Fibroblast of skin of abdomen (primary cell): ENCODE data around the gene CFAP61.

Experiments used
- DNase-seq: peaks from one replicate; pipeline ENCODE4 v3.0.0-alpha.2; 2013

CFAP61 gene

DNA sequence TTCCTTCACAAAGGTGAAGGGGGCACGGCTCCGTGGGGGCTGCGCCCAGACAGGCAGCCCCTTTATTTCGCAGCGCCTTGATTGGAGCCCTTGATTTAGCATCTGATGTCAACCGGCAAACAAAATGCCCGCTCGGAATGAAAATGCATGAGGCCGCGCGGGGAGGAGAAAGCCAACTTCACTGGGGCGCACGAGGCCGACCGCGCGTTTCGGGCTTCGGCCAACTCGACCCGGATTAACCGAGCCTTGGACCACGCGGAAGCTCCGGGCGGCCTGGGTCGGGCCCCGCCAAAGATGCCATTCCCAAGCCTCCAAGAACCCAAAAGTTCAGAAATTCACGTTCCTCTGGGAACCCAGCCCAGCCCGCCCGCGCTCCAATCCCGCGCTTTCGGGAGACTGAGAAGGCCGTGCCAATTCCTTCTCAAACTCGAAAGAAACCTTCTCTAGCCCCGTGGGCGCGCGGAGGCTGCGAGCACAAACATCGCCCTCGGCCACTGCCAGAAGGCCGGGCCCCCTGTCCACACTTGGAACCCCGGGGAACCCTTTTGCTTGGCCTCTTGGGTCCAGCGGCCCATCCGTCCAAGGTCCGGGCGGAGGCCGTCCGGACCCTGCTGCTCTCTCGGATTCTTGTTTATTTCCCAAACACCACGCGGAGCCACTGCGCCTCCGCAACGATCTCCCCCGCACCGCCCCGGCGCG lies 314.7 kb downstream of the CFAP61 start:
- no peak for DNase-seq

DNA sequence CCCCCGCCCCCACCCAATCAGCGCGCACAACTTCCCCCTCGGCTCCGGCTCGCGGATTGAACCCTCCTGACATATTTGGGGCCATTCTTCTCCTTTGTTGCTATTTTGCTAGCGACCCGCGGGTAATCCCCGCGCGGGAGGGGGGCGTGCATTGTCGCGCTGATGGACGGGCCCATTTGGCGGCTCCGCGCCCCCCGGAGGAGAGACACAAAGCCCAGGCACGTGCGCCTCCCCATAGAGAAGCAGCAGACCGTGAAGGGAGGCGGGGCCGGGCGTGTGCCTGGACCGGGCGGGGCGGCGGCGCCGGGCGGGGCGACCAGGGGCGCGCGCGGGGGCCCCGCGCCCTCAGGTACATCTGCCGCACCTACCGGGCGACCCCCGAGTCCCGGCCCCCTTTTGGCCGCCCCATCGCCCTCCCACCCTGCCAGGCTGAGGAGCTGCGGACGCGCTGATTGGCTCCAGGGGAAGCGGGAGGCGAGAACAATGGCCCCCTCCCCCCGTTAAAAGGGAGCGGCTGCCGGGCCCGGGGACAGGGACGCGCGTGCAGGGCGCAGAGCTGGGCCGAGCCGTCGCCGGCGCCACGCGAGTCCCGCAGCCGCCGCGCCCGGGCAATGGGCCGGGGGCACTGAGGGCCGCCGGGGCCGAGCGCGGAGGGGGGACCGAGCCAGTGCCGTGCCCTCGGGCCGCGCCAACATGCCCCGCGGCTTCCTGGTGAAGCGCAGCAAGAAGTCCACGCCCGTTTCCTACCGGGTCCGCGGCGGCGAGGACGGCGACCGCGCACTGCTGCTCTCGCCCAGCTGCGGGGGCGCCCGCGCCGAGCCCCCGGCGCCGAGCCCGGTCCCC lies 315.5 kb downstream of the CFAP61 start, which contains the start of gene INSM1:
Gene INSM1 (plus strand): TSS at position 530 of the 843 bp plus-strand sequence. CDS start 164 bp downstream, at position 694.
- no peak for DNase-seq

DNA sequence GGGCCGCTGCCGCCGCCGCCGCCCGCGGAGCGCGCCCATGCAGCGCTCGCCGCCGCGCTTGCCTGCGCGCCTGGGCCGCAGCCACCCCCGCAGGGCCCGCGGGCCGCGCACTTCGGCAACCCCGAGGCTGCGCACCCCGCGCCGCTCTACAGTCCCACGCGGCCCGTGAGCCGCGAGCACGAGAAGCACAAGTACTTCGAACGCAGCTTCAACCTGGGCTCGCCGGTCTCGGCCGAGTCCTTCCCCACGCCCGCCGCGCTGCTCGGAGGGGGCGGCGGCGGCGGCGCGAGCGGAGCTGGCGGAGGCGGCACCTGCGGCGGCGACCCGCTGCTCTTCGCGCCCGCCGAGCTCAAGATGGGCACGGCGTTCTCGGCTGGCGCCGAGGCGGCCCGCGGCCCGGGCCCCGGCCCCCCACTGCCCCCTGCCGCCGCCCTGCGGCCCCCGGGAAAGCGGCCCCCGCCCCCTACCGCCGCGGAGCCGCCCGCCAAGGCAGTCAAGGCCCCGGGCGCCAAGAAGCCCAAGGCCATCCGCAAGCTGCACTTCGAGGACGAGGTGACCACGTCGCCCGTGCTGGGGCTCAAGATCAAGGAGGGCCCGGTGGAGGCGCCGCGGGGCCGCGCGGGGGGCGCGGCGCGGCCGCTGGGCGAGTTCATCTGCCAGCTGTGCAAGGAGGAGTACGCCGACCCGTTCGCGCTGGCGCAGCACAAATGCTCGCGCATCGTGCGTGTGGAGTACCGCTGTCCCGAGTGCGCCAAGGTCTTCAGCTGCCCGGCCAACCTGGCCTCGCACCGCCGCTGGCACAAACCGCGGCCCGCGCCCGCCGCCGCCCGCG lies 316.3 kb downstream of the CFAP61 start:
- no peak for DNase-seq

DNA sequence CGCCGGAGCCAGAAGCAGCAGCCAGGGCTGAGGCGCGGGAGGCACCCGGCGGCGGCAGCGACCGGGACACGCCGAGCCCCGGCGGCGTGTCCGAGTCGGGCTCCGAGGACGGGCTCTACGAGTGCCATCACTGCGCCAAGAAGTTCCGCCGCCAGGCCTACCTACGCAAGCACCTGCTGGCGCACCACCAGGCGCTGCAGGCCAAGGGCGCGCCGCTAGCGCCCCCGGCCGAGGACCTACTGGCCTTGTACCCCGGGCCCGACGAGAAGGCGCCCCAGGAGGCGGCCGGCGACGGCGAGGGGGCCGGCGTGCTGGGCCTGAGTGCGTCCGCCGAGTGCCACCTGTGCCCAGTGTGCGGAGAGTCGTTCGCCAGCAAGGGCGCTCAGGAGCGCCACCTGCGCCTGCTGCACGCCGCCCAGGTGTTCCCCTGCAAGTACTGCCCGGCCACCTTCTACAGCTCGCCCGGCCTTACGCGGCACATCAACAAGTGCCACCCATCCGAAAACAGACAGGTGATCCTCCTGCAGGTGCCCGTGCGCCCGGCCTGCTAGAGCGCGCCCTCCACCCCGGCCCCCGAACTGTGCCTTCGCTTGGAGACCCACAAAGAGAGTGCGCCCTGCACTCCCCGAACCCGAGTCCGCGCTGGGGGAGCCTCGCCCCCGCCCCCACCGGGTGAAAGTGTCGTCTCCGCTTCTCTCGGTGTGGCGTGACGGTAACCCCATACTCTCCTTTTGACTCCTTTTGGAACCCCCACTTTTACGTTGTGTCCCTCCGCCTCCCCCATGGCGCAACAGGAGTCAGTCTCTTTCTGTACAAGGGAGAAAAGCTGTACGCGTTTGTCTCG lies 317.1 kb downstream of the CFAP61 start:
- no peak for DNase-seq

DNA sequence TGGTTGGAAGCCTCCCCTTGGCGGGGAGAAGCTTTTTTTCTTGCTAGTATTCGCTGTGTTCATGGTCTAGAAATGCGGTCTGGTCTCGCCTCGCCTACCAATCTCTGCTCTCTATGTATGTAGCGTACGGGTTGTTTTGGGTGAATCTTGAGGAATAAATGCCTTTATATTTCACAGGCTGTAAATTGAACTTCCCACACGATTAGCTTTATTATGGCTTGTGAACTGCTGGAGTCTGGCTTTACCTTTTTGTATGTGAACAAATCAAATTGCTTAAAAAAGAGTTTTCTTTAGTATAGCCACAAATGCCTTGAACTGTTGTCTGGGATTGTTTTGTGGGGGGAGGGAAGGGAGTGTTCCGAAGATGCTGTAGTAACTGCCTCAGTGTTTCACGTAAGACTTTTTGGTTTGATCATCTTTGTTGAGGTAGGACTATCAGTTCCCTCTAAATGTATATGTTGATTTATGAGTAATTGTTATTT lies 317.8 kb downstream of the CFAP61 start:
- DNase-seq: no peak

DNA sequence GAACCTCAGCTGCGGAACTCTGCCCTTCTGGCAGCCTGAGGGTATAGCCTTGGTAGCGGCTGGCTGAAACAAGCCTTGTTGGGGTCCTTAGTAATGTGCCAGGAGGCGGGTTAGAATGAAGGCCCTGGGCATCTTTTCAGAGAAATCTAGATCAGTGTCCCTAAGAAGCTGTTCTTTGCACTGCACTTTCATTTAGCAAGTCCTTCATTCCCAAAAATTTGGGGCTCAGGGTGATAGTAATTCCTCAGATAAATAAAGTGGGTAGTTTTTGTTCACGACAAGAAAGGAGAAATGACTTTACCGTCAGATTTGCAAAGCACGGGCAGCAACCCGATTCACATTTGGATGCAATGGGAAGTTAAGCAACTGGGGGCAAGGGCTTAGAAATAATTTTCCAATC lies 318.8 kb downstream of the CFAP61 start:
- DNase-seq: no peak

DNA sequence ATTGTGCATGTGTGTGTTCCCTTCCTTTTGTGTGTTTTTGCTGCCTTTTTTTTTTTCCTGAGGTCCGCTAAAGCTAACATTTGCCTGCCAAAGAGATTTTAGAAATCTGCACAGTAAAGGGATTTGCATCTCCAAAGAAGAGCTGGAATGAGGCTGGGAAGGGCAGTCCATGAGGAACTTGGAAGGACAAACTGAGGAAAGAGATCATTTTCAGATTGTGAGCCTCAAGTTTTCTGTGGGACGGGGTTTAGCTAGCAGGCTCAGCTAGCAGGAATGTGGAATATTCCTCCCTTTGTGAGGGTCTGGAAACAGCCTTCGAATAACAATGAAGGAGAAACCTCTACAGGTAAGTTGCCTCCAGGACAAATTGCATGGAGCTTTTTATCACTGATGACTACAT lies 319.3 kb downstream of the CFAP61 start:
- no peak for DNase-seq

DNA sequence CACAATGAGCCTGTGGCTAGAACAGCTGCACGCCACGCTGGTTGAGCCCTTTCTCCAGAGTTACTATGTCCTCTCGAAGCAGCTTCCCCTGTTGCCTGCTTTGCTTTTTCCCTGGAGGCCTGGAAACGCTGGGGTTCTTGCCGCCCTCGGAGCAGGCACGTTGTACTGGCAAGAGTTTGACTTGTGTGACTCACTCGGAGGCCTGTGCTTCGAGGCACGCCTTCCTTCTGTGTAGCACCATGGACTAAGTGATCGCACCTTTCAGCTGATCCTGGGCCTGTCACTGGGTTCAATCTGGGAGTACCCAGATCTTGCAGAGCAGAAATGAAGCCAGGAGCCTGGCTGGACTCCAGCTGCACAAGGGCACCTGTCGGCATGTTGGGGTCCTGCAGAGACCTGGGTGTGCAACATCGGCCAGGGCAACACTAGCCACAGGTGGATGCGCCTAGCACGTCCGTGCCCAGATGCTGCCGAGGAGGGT lies 320.8 kb downstream of the CFAP61 start:
- DNase-seq: peak; percentile 51

DNA sequence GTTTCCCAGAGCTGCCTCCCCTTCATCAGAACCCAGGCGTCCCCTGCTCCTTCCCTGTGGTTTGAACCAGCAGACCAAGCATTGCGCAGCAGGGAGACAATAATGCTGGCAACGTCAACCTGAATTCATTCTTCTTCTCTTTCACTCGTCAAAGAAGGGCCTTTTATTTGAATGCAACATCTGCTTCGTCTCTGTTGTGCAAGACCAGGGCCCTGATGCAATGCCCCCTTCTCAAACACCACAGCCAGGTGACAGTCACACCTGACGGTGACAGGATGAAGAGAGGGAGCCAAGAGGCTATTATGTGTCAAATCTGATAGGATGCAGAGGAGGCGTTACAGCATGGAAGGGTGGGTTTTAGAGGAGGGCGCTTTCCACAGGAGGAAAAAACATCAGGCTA lies 323.5 kb downstream of the CFAP61 start:
- no peak for DNase-seq

DNA sequence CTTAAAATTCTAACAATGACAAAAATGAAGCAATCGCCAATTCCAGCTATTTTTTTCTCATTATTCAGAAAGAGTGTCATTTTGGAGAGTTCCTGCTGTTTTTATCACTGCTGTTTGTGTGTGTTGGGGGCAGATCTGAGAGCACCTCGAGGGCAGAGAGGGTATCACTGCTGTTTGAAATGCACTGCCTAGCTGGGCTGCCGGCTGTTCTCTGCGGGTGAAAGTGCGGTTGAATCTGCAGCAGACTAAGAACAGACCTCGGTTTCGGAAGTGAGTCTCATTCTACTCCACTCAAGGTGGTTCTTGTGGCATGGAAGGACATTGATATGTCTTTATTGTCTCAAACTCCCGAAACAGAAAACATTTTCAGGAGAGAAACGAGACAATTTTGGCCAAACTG lies 333.9 kb downstream of the CFAP61 start:
- no peak for DNase-seq

DNA sequence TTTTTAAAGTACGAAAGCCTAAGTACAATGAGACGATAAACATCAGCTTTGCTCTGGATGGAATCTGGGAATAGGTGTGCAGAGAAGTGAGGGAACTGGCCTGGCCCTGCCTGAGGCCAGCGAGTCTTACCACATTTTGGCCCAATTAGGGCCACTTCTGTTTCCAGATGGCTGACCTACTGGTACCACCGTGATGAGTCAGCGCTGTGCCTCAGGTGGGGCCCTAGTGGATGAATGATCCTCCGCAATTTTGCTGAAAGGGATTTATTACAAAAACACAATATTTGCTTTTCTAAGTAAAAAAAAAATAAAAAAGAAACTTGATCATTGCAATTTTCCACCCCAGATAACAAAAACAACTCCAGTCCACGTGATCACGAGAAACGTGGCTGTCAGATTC lies 338.1 kb downstream of the CFAP61 start:
- DNase-seq: no peak

DNA sequence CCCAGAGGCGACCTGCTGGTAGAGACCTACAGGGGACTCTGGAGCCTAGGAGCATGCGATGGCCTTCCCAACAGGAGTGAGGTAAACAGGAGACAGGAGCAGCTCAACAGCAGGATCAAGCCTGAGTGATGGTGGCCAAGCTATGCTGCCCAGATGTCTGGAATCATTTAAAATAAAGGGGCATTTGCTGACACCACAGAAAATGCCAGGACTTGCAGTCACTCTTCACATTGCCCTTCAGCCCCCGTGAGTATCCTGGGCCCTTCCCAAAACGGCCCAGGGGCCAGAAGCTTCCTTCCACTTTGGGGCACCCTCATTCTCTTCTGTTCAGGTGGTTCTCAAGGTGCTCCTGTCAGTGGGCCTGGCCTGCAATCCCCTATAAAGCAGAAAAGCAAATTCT lies 338.8 kb downstream of the CFAP61 start:
- no peak for DNase-seq

DNA sequence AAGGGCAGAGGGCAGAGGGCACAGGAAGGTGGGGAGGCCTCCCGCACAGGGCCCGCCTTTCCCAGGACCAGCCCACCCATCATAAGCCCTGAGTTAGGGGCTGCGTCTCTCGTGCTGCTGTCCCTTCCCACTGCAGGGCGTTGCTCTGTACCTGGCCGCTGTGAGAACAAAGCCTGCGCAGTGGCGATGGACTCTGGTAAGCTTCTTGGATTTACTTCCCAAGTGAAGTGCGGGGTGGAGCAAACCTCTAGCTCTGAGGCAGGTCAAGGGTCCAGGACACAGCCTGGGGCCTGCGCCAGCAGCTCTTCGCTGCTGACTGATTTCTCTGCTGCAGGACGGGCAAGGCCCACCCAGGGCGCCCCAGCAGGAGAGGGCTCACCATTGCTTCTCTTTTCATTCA lies 339.4 kb downstream of the CFAP61 start:
- DNase-seq: no peak

DNA sequence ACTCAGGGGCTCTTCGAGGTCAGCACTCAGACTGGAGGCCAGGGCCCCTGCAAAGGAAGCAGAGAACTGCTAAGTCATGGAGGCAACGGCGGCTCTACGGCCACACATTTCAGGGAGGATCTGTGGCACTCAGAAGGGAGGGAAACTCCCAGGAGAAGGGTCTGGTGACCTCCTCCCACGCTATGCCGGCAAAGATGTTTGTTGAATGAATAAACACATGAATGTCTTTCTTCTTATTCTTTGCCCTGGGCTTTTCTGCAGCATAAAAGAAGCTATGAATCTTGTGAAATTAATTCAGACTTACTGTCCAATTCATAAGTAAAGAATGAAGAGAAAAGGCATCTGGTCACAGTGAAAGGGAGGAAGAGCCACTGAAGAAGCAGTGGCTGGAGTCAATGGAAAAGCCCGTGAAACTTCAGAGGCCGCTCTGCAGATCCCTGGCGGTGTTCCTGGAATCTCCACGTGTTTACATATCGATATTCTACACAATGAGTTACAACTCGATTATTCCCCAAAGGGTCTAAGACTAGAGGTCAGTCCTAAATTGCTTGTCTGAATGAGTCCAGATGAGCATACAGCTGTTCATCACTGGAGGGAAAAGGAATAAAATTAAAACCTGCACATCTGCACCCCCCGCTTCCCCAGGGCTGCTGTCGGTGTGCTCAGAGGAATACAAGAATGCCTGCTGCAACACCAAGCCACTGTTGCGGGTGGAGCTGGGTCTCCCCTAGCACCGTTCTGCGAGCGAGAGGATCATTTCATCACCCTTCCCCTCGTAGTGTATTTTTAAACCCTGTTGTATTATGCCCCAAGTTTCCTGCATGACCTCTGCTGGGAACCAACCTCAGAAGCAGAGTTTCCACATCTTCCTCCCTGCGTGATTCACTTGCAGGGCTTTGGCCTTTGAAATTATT lies 341.1 kb downstream of the CFAP61 start:
- peak; percentile 41 for DNase-seq

DNA sequence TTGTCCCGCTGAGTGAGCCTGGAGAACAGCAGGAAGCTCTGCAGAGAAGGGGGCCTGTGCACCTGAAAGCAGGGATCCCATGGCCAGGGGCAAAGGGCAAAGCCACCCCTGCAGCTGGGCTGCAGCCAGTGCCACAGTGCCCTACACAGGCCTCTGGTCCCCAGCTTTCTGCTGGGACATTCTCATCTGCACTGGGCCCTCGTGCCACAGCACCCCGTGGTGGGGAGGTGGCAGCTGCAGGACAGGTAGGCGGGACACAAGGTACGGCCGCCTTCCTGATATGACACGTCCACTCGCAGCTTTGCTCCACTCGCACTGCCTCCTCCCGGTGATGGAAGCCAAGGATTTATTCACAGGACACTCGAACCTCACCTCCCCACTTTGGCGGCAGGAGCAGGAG lies 342.8 kb downstream of the CFAP61 start:
- no peak for DNase-seq

DNA sequence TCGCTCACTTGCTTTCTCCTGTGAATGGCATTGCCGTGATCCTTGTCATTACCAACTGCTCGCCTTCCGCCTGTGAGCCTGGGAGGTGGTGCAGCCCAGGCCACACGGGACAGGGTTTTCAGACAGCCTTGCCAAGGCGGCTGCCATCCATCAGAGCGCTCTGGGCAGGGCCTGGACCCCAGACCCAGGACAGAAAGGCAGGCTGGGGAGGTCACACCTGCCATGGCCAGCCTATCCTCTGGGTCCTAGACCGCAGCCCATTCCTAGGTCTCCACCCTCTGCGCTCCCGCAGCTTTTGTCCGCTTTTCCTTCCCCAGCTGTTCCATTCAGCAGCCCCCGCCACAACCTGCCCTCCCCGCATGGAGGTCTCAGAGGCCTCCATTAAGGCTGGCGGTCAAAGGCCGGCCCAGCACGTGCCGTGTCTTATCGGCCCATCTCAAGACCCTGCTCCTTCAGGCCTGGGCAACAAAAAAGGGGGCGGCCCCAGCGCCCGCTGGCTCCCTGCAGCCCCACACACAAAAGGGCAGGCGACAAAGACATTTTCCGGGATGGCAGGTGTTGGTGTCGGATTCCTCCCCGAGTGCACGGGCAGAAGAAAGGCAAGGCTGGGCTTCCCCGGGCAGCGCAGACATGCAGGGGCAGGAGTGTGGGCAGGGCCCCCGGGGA lies 343.7 kb downstream of the CFAP61 start:
- DNase-seq: no peak

DNA sequence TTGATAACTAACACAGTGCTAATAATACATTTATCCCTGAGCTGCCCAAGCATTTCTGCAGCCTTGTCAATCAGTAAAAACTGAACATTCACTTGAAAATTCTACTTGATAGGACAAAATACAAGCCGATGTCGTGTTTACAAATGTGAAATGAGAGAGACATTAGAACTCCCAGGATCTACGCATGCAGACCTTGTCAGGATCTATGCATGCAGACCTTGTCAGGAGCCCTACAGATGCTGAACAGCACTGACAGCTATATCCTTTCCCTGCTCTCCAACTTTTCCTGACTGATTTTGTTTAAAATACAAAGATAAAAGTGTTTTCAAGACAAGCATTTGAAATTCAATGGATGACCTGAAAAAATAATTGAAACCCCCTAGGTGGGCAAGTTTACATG lies 344.5 kb downstream of the CFAP61 start:
- DNase-seq: no peak

DNA sequence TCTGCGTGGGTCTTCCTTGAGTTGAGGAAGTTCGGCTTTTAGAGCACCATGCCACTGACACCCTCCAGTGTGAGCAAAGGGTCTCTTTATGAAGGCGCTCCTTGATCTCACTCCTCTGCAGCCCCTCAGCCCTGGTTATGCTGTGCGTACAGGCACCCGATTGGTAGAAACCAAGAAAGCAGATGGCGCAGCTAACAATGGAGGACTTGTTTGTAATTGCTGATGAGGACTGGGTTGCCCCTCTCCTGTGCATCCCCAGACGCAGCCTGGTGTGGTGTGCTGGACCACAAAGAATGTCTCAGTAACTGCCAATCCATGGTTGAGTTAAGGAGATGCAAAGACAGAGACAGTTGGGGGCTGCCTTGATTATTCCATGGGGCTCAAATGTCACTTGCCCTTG lies 345.8 kb downstream of the CFAP61 start:
- DNase-seq: no peak

DNA sequence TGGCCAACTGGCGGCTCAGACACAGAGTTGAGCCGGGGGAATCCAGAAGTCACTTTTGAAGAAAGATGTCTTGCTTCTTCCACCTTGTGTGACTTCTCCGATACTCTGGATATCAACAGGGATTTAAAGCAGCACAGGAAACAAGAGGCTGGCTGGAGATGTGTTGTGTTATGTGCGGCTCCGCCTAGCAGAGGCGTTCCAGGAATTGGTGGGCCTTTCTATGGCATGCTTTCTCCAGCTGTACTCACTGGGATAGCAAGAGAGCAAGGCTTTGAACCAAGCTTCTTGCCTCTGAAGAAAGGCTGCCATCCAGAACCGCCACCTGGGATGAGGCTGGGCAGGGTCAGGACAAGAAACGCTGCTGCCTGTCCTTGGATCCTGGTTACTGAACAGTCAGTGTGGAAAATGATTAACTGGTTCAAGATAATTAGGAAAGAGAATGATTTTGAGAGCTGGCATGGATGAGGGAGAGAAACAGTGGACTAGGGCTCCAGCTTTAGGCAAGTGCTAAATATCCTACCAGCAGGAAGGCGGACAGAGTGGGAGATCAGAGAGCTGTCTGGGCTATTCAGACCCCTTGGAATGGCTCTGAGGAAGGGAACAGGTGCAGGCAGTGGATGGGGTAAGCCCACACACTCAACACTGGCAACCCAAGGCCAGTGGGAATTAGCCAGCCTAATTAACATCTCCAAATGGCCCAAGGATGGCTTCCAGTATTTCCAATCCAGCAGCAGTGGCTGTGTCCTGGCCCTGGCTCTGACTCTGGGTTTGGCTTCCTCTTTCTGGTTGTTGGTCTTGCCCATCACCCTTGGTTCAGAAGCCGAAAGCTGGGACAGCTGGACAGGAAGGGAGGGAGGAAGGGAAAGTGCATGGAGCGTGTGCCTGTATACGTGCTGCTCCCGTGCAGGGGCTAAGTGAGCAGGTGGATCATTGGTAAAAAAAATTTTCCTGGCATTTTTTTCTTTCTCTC lies 347.5 kb downstream of the CFAP61 start:
- DNase-seq: no peak
